WI38 (cell line): ENCODE results near the gene CISD3.

Experiments
- H3K4me3 ChIP-seq: 2 replicates; pipeline ENCODE4 v1.5.1; 2011; ENCODE audit warnings: low read depth, mild to moderate bottlenecking, control low read depth, low read length
- TF ChIP-seq, protein P1 (sequence below): IDR thresholded peaks from 2 replicates; pipeline ENCODE4 v1.5.1; 2012; ENCODE audit warnings: low read depth, mild to moderate bottlenecking, control low read depth, low read length

CISD3 gene

DNA sequence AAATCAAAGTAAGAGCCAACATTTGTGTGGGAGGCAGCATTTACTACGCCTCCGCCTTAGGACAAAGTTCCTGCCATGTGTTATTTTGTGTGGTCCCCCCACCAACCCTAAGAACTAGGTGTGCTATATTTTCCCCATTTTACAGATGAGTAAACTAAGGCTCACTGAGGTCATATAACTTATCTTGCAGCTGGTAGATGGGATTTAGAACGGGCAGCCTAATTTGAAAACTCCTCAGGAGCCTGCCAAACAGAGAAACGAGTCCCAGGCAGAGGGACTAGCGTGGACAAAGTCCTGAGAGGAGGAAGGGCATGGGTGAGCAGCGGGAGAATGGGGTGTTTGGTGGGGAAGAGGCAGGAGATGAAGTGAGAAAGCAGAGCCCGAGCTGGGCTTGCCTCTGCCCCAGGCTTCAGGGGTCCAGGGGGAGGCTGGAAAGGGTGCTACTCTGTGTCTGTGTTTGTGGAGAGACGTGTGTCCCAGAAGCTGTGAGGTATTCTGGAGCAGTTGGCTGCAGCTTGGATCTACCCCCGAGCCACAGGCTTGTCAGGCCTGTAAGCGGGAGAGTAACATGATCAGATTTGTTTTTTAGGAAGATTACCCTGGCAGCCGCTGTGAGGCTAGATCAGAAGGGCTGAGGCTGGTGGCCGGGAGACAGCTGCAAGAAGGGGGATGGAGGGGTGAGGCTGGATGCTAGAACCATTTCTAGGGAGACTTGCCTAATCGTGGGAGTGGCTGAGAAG is 20.1 kb upstream of the CISD3 start:
- no peak overlapping the region for H3K4me3 ChIP-seq
- TF ChIP-seq, protein P1, sequence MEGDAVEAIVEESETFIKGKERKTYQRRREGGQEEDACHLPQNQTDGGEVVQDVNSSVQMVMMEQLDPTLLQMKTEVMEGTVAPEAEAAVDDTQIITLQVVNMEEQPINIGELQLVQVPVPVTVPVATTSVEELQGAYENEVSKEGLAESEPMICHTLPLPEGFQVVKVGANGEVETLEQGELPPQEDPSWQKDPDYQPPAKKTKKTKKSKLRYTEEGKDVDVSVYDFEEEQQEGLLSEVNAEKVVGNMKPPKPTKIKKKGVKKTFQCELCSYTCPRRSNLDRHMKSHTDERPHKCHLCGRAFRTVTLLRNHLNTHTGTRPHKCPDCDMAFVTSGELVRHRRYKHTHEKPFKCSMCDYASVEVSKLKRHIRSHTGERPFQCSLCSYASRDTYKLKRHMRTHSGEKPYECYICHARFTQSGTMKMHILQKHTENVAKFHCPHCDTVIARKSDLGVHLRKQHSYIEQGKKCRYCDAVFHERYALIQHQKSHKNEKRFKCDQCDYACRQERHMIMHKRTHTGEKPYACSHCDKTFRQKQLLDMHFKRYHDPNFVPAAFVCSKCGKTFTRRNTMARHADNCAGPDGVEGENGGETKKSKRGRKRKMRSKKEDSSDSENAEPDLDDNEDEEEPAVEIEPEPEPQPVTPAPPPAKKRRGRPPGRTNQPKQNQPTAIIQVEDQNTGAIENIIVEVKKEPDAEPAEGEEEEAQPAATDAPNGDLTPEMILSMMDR, result no peak

DNA sequence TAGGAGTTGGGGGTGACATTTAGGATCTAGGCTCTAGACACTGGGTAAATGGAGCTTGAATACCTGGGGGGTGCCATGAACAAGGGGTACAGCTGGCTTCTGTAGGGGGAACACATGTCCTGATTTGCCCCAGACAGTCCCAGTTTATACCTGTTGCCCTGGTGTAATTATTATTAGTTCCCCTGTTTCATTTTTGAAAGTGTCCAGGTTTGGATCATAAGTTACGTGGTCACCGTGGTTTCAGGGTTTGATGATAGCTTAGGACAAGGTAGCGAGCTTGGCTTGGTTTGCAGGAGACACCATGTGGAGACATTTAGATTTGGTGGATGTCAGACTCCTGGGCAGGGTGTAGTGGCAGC is 19.6 kb upstream of the CISD3 start:
- no peak overlapping the region for H3K4me3 ChIP-seq
- TF ChIP-seq, protein P1, result no peak

DNA sequence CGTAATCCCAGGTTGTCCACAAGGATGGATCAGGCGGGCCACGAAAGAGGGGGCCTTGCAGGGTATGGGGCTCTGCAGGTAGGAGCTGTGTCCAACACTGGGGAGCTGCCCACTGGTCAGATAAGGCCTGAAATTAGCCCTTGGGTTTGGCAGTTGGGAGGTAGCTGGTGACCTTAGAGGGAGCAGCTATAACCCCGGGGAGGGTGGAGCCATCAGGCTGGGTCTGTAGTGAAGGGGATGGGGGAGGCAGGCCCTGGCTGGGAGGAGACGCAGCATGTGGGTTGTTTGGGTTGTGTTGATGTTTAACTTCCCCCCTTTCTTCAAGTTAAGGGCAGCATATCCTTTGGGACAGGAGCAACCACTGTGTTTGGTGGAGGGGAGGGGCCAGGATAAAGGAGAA is 19.2 kb upstream of the CISD3 start:
- no peak overlapping the region for H3K4me3 ChIP-seq
- TF ChIP-seq, protein P1, result no peak

DNA sequence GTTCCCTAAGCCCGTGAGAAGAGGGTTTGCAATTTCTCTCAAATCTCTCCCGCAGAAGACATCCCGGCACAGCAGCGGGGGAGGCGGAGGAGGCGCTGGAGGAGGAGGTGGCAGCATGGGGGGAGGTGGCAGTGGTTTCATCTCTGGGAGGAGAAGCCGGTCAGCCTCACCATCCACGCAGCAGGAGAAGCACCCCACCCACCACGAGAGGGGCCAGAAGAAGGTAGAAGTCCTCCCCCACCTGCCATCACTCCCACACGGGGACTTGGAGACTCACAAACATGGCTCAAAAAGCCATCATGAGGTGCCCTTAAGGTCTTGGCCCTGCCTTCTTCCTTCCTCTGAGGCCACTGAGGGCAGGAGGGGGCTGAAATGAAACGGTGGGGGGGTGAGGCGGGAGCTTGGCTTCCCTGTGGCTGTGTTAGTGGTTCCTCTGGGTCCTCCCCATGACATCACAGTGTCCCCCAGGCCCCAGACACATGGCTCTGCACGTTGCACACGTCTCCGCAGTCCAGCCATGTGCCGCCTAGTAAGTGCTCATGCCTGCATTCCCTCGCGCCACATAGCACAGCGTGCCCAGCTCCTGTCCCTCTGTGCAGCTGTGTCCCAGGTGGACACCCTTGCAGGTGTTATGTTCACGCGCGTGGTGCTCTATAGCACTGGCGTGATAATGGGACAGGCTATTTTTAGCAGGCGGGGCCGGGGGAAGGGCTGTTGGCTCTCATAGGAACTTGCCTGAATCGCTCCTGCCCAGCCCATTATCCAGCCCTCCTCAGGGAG is 18.2 kb upstream of the CISD3 start:
- TF ChIP-seq, protein P1, result no peak
- H3K4me3 ChIP-seq, result no peak overlapping the region

DNA sequence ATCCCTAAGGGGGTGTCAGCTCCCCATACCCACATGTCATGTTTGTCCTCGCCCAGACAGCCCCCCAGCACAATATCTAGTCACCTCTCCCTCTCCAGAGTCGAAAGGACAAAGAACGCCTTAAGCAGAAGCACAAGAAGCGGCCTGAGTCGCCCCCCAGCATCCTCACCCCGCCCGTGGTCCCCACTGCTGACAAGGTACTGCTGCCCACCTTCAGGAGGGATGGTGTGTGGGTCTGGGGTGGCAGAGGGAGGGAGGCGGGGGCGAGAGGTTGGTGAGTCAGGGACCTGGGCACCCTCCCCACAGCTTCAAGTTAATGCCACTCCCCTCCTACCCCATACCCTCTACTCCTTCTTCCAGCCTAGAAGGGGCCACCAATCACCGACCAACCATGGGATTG is 17.5 kb upstream of the CISD3 start:
- H3K4me3 ChIP-seq, result no peak overlapping the region
- TF ChIP-seq, protein P1, result no peak

DNA sequence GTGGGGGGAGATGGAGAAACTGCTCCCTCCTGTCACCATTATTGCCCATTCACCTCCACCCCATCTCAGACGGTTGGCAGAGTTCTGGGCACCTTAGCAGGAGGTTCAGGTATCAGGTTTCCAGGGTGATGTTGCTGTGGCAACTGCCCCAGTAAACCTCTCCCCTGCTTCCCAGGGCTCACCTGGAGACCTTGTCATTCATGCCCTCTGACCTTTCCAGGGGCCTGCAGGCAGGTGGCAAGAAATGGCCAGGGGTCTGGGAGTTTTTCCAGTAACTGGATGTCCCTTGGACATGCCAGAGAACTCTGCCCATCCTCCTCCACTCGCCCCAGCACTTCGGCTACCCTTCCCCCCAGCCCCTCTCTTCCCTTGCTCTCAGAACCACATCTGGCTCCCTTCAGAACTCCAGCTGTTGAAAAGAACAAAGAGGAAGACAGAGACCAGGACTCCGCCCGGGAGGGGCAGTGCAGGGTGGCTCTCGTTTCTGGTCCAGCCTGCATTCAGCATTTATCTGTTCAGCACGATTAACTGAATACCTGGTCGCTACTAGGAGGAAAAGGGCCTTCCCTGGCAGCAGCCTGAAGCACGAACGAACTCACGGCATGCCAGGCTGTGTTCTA is 16.6 kb upstream of the CISD3 start:
- no peak overlapping the region for H3K4me3 ChIP-seq
- TF ChIP-seq, protein P1, result no peak
